IPS-NIHi7 (cell line): ENCODE results near the gene HNRNPM.

Experiments used
- DNase-seq: peaks from one replicate; pipeline ENCODE4 v3.0.0; 2012; ENCODE audit warnings: mixed read lengths; ENCODE audit errors: extremely low spot score

The HNRNPM gene

GRCh38 chr19:8459520-8460270 is 14.9 kb downstream of the HNRNPM start:
- no peak for DNase-seq

DNA sequence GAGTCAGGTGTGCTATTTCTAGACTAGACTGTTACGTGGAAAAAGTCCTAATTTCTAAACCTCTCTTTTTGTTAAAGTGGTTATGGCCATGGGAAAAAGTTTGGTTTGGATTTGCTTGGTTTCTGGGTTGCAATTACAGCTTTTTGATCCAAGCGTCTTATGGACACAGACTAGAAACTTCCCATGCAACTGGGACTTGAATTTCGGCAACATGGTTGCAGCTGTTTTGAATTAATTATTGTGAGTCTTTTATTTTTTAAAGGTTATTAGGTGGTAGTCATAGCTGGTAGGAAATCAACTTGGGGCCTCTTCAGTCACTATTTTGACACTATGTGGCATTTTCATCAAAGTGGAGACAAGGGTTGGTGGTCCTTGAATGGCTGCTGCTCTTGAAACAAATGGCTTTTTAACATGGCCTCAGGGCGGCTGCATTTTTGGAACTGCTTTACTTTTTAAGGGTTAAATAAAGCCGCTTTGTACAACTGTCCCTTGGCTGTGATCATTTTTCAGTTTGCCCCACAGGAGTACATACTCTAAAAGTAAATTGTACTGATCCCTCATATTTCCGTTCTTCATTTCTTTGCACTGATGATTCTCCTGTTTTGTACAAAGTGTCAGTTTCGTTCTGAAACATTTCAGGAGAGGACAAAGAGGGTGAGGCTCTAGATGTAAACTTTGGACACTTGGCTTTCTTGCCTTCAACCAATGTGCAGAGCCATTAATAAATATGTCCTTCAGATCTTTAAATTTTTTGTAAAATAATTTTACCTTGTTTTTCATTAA is 15.9 kb downstream of the HNRNPM start:
- DNase-seq: no peak

GRCh38 chr19:8461376-8461775 is 16.6 kb downstream of the HNRNPM start:
- no peak for DNase-seq

DNA sequence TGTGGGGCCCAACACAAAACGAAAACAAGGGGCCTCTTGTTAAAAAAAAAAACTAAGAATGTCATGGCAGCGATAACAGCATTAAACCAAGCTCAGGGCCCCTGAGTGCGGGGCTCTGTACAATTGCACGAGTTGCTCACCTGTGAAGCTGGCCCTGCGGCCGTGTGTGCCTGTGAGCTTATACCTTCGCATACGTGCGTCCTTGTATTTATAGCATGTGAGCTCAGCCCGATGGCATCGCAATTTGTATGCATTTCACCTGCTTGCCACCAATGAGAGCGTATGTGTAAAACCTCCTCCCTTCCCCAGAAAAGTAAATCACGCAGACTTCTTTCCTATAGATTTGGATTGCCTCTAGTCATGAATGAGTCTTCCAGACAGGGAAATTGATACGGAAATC is 17.1 kb downstream of the HNRNPM start:
- no peak for DNase-seq

DNA sequence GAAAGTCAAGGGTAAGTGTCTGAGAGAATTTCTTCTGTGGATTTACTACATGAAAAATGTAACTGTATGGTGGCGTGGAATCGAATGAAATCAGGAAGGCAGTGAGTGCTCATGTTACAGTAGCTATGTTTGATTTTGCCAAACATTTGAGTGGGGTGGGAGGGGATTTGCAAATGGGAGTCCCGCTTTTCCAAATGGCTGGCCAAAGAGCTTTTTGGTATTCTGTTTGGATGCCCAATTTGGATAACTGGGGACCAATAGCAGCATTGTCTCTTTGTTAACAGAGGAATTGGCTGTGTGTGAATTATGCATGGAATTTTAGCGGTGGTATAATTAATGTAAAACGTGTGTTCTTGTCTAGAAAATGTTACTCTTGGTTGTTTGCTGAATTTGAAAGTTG is 17.8 kb downstream of the HNRNPM start:
- DNase-seq: no peak

GRCh38 chr19:8463365-8463764 is 18.6 kb downstream of the HNRNPM start:
- no peak for DNase-seq

DNA sequence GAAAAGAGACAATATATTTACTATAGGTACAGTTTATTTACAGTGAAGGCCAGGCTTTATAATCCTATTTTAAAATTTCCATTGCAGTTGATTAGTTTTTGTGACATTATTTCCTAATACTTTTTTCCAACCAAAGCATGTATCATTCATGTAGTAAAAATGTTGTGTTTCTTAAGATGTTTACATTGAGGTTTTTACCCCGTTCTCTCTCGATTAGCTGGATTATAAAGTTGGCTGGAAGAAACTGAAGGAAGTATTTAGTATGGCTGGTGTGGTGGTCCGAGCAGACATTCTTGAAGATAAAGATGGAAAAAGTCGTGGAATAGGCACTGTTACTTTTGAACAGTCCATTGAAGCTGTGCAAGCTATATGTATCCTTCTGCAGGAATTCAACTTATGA is 21.2 kb downstream of the HNRNPM start:
- DNase-seq: no peak

- DNase-seq: no peak
Measured at GRCh38 chr19:8468124-8468523, 23.3 kb downstream of the HNRNPM start.

DNA sequence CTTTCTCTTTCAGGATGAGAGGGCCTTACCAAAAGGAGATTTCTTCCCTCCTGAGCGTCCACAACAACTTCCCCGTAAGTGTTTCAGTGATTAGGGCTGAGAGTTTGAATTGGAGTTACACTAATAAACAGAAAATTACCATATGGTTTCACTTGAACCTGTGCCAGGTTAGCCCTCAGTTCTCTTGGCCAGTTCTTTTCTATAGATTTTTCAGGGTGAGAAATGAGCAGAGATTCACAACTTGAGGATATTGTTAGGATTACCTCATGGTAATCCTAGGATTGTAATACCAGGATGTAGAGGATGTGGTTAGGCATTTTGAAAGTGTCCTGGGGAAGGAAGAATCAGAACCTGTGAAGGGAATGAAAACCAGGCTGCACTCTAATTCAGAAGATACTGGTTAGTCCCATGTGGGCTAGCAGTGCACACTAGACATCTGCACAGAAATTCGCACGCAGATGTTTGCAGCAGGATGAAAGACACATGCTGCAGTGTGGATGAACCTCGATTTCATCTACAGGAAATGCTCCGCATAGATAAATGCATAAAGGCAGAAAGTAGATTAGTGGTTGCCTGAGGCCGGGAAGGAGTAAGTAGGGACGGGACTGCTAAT is 24.1 kb downstream of the HNRNPM start:
- DNase-seq: no peak

DNA sequence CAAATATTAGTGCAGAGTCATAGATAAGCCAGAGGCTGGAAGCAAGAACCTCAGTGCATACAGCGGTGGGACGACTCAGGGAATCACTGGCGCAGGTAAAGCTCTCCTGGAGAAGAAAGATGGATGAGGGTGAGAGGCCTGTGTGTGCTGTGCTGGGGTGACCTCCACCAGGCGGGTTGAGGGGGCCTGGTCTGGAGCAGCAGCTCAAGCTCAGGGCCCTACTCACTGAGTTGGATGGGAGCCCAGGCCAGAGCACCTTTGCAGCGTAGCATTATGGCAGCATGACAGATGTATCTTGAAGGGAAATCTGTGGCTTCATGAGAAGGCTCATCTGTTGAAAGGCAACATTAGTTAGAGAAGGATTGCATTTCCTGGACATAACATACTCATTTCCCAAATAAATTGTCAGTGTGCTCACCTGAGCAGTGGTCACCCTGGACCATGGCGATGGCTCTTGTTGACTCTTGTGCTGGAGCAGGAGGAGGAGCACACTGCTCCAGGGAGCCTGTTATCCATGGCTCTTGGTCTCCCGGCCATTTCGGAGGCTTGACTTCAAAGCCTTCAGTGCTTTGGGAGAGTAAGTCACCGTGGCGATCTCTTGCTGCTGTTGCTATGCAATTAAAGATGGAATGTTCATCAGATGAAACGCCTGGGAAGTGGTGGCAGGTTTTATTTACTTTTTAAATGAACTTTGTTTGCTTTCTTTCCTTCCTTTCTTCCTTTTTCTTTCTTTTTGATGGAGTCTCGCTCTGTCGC is 25.0 kb downstream of the HNRNPM start:
- no peak for DNase-seq

DNA sequence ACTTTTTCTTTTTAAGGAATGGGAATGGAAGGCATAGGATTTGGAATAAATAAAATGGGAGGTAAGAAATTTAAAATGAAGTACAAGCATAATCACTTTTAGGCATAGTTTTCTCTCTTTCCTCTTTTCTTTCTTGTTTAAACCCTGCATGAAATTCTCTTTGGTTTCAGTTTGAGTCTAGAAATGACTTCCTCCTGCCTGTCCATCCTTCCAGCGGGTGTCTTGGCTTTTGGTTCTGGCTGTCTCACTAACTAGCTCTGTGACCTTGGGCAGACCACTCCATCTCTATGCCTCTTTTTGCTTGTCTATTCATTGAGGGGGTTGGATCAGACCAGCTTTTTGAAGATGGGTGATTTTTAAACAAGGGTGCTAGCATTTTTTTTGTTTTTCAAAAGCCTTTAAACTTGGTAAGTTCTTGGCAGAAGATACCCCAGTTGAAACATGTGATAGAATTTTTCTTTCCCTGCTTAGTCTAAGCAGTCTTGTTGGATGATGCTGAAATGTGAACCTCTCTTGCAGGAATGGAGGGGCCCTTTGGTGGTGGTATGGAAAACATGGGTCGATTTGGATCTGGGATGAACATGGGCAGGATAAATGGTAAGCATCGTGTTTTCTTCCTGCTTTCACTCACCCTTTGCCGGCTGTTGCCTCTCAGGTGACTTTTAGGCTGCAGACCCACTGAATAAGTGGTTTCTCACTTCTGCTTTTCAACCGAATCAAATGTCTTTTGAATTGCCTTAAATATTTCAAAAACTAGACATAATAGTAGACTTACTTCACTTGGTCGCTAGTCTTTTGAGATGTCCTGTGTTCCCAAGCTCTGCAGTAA is 29.1 kb downstream of the HNRNPM start:
- no peak for DNase-seq

DNA sequence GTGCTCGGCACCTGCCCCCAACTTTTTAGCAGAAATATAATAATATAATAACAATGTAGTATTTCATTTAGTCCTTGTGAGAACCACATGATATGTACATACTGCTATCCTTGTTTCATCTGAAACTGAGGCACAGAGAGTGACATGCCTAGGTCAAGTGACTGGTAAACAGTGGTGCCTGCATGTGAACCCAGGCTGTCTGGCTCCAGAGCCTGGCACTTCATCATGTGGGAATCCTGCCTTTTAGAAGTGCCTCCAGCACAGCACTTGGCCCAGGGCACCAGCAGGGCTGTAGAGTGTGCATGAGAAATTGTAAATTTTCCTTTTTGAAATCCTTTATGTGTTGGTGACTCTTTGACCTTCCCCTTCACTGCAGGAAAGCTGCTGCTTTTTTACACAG is 30.2 kb downstream of the HNRNPM start:
- no peak for DNase-seq

GRCh38 chr19:8476524-8476923 is 31.7 kb downstream of the HNRNPM start:
- no peak for DNase-seq

- DNase-seq: no peak
Measured at GRCh38 chr19:8477889-8478288, 33.1 kb downstream of the HNRNPM start.

- DNase-seq: no peak
Measured at GRCh38 chr19:8478598-8478997, 33.8 kb downstream of the HNRNPM start.

DNA sequence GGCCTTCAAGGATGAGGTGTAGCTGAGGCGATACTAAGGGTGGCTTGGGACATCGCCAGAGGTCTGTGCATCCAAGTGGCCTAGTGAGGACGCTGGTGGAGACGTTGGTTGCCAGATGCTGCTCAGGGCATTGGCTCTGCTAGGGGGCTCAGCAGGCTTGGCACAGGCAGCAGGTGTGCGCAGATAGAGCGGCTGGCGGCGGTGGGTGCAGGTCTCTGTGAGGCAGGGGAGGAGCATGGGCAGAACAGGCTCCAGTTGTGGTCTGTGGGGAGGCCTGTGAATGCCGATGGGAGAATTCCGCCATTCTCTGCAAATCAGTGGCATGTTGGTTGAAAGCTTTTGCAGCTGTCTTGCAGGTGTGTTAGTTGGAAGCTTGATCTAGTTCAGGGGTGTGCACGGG is 36.4 kb downstream of the HNRNPM start:
- DNase-seq: no peak

DNA sequence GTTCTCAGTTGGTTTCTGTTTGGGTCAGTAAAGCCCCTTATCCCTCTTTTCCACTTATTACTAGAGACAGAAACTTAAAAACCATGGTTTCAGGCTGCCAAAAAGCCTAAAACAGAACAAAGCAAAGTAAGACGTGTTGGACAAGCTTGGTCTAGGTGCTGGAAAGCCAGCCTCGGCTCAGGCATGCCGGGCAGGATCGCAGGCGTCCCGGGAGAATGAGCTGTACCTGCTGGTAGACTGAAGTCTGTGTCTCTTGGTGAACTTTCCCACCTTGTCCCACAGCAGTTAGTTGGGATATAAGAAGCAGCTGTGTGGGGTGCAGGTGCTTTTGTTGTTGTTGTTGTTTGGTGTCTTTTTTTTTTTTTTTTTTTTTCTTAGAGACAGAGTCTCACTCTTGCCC is 36.8 kb downstream of the HNRNPM start:
- DNase-seq: no peak

DNA sequence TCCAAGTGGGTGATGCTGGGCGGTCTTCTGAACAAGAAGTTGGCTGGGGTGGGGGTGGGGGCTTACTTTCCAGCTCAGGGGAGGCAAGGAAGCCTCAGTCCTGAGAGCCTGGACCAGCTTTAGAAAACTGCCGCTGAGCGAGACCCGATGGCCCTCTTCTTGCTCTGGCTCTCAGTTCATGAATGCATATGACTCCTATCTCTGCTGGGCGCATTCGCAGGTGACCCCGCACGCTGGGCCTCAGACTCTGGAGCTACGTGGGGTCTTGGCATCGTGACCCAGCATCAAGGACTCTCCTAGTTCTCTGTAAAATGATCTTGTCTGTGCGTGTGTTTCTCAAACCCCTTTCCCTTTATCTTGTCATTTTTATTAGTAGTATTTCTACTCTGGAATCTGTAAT is 37.9 kb downstream of the HNRNPM start:
- no peak for DNase-seq

GRCh38 chr19:8483165-8483564 is 38.4 kb downstream of the HNRNPM start:
- no peak for DNase-seq

- no peak for DNase-seq
Measured at GRCh38 chr19:8484331-8484894, 39.6 kb downstream of the HNRNPM start.
